Liver (tissue), 9 donors: ENCODE results near the gene TNS1. TPM values are rescaled to one million over a fixed set of nuclear protein-coding genes. Genes with fewer than 3 reads are reported as not detected.

ENCODE experiments used
- DNase-seq: peaks from one replicate; pipeline ENCODE4 v3.0.0-alpha.2; 2017; ENCODE audit warnings: low spot score
- H3K27ac ChIP-seq, 2 donors: one replicate each; pipeline ENCODE4 v1.7.0; 2013; ENCODE audit warnings: inconsistent platforms in 2 of 2, low read length in 2 of 2, control low read depth in 1 of 2, low read depth in 1 of 2, mild to moderate bottlenecking in 1 of 2
- H3K27me3 ChIP-seq, 4 donors: one replicate each; pipeline versions ENCODE4 v1.6.1 to v1.7.0; 2013; ENCODE audit warnings: low read length in 3 of 4, inconsistent platforms in 1 of 4, mild to moderate bottlenecking in 1 of 4, moderate library complexity in 1 of 4; ENCODE audit not compliant: control insufficient read depth in 4 of 4, insufficient read depth in 4 of 4
- H3K36me3 ChIP-seq, 4 donors: one replicate each; pipeline versions ENCODE4 v1.6.1 to v1.7.0; 2013; ENCODE audit warnings: low read length in 3 of 4, mild to moderate bottlenecking in 3 of 4, low read depth in 1 of 4, moderate library complexity in 1 of 4; ENCODE audit not compliant: control insufficient read depth in 4 of 4, insufficient read depth in 3 of 4
- H3K4me1 ChIP-seq, 4 donors: one replicate each; pipeline versions ENCODE4 v1.6.1 to v1.7.0; 2013; ENCODE audit warnings: low read length in 3 of 4, mild to moderate bottlenecking in 3 of 4, moderate library complexity in 1 of 4; ENCODE audit not compliant: control insufficient read depth in 4 of 4, insufficient read depth in 4 of 4
- H3K4me3 ChIP-seq, 3 donors: one replicate each; pipeline versions ENCODE4 v1.6.1 to v1.7.0; 2013; ENCODE audit warnings: low read length in 3 of 3, control low read depth in 1 of 3, low read depth in 1 of 3, mild to moderate bottlenecking in 1 of 3
- H3K9ac ChIP-seq, 2 donors: one replicate each; pipeline ENCODE4 v1.7.0; 2013; ENCODE audit warnings: low read length in 2 of 2, mild to moderate bottlenecking in 2 of 2, moderate library complexity in 2 of 2, control low read depth in 1 of 2, low read depth in 1 of 2
- H3K9me3 ChIP-seq, 4 donors: one replicate each; pipeline versions ENCODE4 v1.6.1 to v1.7.0; 2013; ENCODE audit warnings: low read length in 3 of 4; ENCODE audit not compliant: control insufficient read depth in 4 of 4
- EGR1 ChIP-seq, 2 donors: IDR thresholded peaks; 2 replicates each; pipeline ENCODE4 v1.6.1; 2016 to 2018; ENCODE audit warnings: antibody characterized with exemption in 2 of 2, low read depth in 2 of 2
- FOXA1 ChIP-seq: IDR thresholded peaks from 2 replicates; pipeline ENCODE4 v1.6.1; 2016; ENCODE audit warnings: antibody characterized with exemption
- FOXA2 ChIP-seq: IDR thresholded peaks from 2 replicates; pipeline ENCODE4 v1.6.1; 2016; ENCODE audit warnings: antibody characterized with exemption
- GABPA ChIP-seq, 2 donors: IDR thresholded peaks in 1 of 2; conservative IDR thresholded peaks in 1 of 2; 2 replicates each; pipeline ENCODE4 v1.6.1; 2016; ENCODE audit warnings: antibody characterized with exemption in 2 of 2, mild to moderate bottlenecking in 1 of 2, moderate library complexity in 1 of 2
- HNF4A ChIP-seq, 2 donors: conservative IDR thresholded peaks; 2 replicates each; pipeline ENCODE4 v1.6.1; 2016; ENCODE audit warnings: antibody characterized with exemption in 2 of 2, mild to moderate bottlenecking in 2 of 2
- HNF4G ChIP-seq: IDR thresholded peaks from 2 replicates; pipeline ENCODE4 v1.6.1; 2016; ENCODE audit warnings: antibody characterized with exemption
- NR2F2 ChIP-seq: IDR thresholded peaks from 2 replicates; pipeline ENCODE4 v1.6.1; 2016; ENCODE audit warnings: antibody characterized with exemption
- RAD21 ChIP-seq, 2 donors: IDR thresholded peaks; 2 replicates each; pipeline ENCODE4 v1.6.1; 2016; ENCODE audit warnings: antibody characterized with exemption in 2 of 2, mild to moderate bottlenecking in 2 of 2
- TAF1 ChIP-seq: conservative IDR thresholded peaks from 2 replicates; pipeline ENCODE4 v1.6.1; 2016; ENCODE audit warnings: antibody characterized with exemption, mild to moderate bottlenecking
- YY1 ChIP-seq: IDR thresholded peaks from 2 replicates; pipeline ENCODE4 v1.6.1; 2016; ENCODE audit warnings: antibody characterized with exemption, mild to moderate bottlenecking
- WGBS: extraction: QIAGEN DNeasy Blood & Tissue Kit; methylation state at CpG from one replicate; pipeline ENCODE4 v1.1.7; 2013; 5-methylcytosine and 5-hydroxymethylcytosine counted together
- polyA plus RNA-seq, 2 donors: library from polyadenylated mRNA; stranded (reverse) in 1 of 2; unstranded in 1 of 2; fragments of 200-250 nt in 1 of 2; fragments of >200 nt in 1 of 2; fragmentation: Nextera tagmentation in 1 of 2; extraction: Ambion mirVana in 1 of 2; gene quantifications; one replicate each; pipeline versions ENCODE4 v1.2.1 to v1.2.3, GENCODE V29; 2013 to 2015
- total RNA-seq, 2 donors: library from RNA; depleted of rRNA; stranded (reverse); fragments of >200 nt; gene quantifications; one replicate each; pipeline ENCODE4 v1.2.3, GENCODE V29; 2014
- TF ChIP-seq, protein P1 (sequence below): IDR thresholded peaks from 2 replicates; pipeline ENCODE4 v1.6.1; 2016; ENCODE audit warnings: antibody characterized with exemption, mild to moderate bottlenecking
- TF ChIP-seq, protein P2 (sequence below): IDR thresholded peaks from 2 replicates; pipeline ENCODE4 v1.6.1; 2016; ENCODE audit warnings: antibody characterized with exemption
- TF ChIP-seq, protein P3 (sequence below): IDR thresholded peaks from 2 replicates; pipeline ENCODE4 v1.6.1; 2016; ENCODE audit warnings: antibody characterized with exemption
- donor health status: healthy.
- donor health status: healthy.
- donor health status: healthy.
- donor health status: healthy.
- donor health status: healthy.

The TNS1 gene
- total and polyA plus RNA-seq, 4 donors = 16.3 to 128 (median 57.3) TPM

GRCh38 chr2:217902379-217903141 is 100.2 kb downstream of the TNS1 start (continued):
- TF ChIP-seq, protein P1, sequence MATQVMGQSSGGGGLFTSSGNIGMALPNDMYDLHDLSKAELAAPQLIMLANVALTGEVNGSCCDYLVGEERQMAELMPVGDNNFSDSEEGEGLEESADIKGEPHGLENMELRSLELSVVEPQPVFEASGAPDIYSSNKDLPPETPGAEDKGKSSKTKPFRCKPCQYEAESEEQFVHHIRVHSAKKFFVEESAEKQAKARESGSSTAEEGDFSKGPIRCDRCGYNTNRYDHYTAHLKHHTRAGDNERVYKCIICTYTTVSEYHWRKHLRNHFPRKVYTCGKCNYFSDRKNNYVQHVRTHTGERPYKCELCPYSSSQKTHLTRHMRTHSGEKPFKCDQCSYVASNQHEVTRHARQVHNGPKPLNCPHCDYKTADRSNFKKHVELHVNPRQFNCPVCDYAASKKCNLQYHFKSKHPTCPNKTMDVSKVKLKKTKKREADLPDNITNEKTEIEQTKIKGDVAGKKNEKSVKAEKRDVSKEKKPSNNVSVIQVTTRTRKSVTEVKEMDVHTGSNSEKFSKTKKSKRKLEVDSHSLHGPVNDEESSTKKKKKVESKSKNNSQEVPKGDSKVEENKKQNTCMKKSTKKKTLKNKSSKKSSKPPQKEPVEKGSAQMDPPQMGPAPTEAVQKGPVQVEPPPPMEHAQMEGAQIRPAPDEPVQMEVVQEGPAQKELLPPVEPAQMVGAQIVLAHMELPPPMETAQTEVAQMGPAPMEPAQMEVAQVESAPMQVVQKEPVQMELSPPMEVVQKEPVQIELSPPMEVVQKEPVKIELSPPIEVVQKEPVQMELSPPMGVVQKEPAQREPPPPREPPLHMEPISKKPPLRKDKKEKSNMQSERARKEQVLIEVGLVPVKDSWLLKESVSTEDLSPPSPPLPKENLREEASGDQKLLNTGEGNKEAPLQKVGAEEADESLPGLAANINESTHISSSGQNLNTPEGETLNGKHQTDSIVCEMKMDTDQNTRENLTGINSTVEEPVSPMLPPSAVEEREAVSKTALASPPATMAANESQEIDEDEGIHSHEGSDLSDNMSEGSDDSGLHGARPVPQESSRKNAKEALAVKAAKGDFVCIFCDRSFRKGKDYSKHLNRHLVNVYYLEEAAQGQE = peak; percentile 84

DNA sequence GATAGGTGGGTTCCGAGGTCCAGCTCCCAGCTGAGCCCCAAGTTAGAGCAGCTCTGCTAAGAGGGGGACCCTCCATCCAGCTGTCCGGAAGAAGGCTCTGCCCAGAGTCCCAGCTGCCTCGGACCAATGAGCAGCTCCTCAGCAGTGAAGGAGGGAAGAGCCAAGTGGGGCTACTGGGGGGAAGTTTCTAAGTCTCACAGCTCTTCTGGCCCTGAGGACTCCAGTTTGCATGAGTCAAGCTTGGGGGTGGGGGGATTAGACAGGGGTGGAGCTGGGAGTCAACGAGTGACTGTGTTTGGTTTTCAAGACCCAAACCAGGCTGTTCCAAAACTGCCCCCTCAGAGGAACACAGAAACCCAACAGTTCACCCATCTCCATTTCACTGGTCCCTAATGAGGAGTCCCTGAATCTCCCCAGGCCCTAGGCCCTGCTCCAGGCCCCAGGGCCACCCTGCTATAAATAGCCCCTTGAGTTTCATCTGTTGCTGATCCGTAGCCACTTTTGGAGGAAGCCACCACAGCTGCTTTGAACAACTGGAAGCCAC is 100.9 kb downstream of the TNS1 start:
- H3K36me3 ChIP-seq = peaks cover 0 to 4% (median 1%) of the 10 kb centered on the region in 4 donors
- peak overlapping the region; percentile 25 to 50 for H3K9ac ChIP-seq

GRCh38 chr2:217901400-217901799 is 101.4 kb downstream of the TNS1 start:
- Histone ChIP-seq H3K27ac (peak overlapping the region; percentile 95 to 97), H3K9me3 (no peaks in the 10 kb centered on the region), H3K4me1 (peaks cover 55 to 91% (median 79%) of the 10 kb centered on the region in 4 donors), H3K27me3 (no peaks in the 10 kb centered on the region), H3K4me3 (no peak overlapping the region), H3K9ac (peak overlapping the region in 1 of 2 donors; percentile 50), H3K36me3 (peaks cover under 1 to 8% (median 4%) of the 10 kb centered on the region in 4 donors)
- no peak for DNase-seq
- WGBS = 87% methylated on average over 4 of the region's 4 CpGs
- TF ChIP-seq RAD21 (IDR thresholded peaks at IDR 0.05) (no peak), EGR1 (IDR thresholded peaks at IDR 0.05; ENCODE audit: low read depth in 2 of 2) (no peak), FOXA2 (no peak), TAF1 (no peak), YY1 (no peak), HNF4A (conservative IDR thresholded peaks at IDR 0.05) (no peak), GABPA (IDR thresholded peaks at IDR 0.05 in 1 of 2, conservative IDR thresholded peaks at IDR 0.05 in 1 of 2) (no peak), NR2F2 (no peak), FOXA1 (no peak)
- TF ChIP-seq, protein P1 = no peak
- TF ChIP-seq, protein P2, sequence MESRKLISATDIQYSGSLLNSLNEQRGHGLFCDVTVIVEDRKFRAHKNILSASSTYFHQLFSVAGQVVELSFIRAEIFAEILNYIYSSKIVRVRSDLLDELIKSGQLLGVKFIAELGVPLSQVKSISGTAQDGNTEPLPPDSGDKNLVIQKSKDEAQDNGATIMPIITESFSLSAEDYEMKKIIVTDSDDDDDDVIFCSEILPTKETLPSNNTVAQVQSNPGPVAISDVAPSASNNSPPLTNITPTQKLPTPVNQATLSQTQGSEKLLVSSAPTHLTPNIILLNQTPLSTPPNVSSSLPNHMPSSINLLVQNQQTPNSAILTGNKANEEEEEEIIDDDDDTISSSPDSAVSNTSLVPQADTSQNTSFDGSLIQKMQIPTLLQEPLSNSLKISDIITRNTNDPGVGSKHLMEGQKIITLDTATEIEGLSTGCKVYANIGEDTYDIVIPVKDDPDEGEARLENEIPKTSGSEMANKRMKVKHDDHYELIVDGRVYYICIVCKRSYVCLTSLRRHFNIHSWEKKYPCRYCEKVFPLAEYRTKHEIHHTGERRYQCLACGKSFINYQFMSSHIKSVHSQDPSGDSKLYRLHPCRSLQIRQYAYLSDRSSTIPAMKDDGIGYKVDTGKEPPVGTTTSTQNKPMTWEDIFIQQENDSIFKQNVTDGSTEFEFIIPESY = no peak
- TF ChIP-seq, protein P3, sequence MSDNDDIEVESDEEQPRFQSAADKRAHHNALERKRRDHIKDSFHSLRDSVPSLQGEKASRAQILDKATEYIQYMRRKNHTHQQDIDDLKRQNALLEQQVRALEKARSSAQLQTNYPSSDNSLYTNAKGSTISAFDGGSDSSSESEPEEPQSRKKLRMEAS = no peak

More for the DNA sequence above, 100.9 kb downstream of the TNS1 start:
- no peak for DNase-seq
- TF ChIP-seq, protein P2 = no peak
- TF ChIP-seq TAF1 (no peak), HNF4G (no peak), NR2F2 (no peak)
- Histone ChIP-seq H3K4me3 (no peak overlapping the region), H3K27ac (peak overlapping the region; percentile 95 to 97), H3K9me3 (no peaks in the 10 kb centered on the region), H3K27me3 (no peaks in the 10 kb centered on the region), H3K4me1 (peaks cover 55 to 95% (median 83%) of the 10 kb centered on the region in 4 donors)
- 46% methylated on average over 5 of the region's 5 CpGs for WGBS
